GM12865 (cell line): ENCODE measurements around the gene CAMKK1.

Experiments used
- DNase-seq: peaks from one replicate; pipeline ENCODE4 v3.0.0; 2010; ENCODE audit warnings: low read depth
- H3K4me3 ChIP-seq: 2 replicates; pipeline ENCODE4 v1.5.1; 2011; ENCODE audit warnings: mild to moderate bottlenecking, low read depth, low read length, control low read depth
- CTCF ChIP-seq: IDR thresholded peaks from 2 replicates; pipeline ENCODE4 v1.5.1; 2011; ENCODE audit warnings: low read length, control low read depth, low read depth, inconsistent platforms; ENCODE audit not compliant: insufficient read depth; ENCODE audit errors: missing control alignments

The CAMKK1 gene

GRCh38 chr17:3866276-3866675 lies 26.6 kb downstream of the CAMKK1 start:
- TF ChIP-seq CTCF = no peak
- no peak overlapping the region for H3K4me3 ChIP-seq
- DNase-seq = no peak

- H3K4me3 ChIP-seq = no peak overlapping the region
- TF ChIP-seq CTCF = no peak
- no peak for DNase-seq
Observed at GRCh38 chr17:3865176-3865575, 27.7 kb downstream of the CAMKK1 start.

- no peak for TF ChIP-seq CTCF
- no peak for DNase-seq
- no peak overlapping the region for H3K4me3 ChIP-seq
Observed at GRCh38 chr17:3864534-3864933, 28.3 kb downstream of the CAMKK1 start.

- no peak for DNase-seq
- TF ChIP-seq CTCF = no peak
- no peak overlapping the region for H3K4me3 ChIP-seq
Observed at GRCh38 chr17:3861761-3862681, 30.8 kb downstream of the CAMKK1 start.

- no peak overlapping the region for H3K4me3 ChIP-seq
- no peak for DNase-seq
- no peak for TF ChIP-seq CTCF
Observed at GRCh38 chr17:3860939-3861700, 31.7 kb downstream of the CAMKK1 start.

GRCh38 chr17:3859940-3860339 lies 32.9 kb downstream of the CAMKK1 start:
- no peak overlapping the region for H3K4me3 ChIP-seq
- DNase-seq = no peak
- TF ChIP-seq CTCF = no peak
